Measurements from ENCODE around the gene HRC. TPM values are rescaled to one million over a fixed set of nuclear protein-coding genes. Genes with fewer than 3 reads are reported as not detected.

Gene HRC
- total and polyA plus RNA-seq, 2 of the 8 experiments (the other 6 are each of a cell fraction or from before 2014, with no cell fraction given), result 2.3 to 2.6 TPM

DNA sequence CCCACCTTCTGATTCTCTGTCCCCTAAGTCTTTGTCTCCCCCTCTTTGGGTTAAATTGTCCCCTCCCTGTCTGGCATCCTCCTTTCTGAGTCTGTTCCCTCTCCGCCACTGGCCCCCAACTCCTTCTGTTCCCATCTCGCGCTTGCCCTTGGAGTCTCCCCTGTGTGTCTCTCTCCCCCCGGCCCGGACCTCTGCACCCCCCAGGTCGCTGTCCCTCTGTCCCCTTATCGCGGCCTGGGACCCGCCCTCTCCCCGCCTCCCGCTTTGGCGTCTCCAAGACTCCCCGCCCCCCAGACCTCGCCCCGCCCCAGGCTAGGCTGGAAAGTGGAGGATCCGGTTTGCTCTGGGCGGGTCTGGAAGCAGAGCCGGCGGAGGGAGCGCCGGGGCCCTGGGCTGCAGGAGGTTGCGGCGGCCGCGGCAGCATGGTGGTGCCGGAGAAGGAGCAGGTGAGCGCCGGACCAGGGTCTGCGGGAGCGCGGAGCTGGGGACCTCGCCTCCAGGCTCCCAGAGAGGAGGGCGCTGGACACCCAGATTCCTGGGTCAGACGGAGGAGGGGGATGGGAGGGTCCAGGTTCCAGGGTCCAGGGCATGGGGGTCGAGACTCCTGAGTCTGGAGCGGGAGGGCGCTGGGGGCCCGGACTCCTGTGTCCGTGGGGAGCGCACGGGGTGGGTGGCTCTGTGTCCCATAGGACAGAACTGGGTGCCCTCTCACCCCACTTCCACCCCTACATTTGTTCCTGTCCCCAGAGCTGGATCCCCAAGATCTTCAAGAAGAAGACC, 2.4 kb upstream of the HRC start, which contains the start of gene TRPM4 (continued):
- peak in 1 of 2 experiments; percentile 2; a peak in 1 of 4 replicates for TF ChIP-seq RAD21 (IDR thresholded peaks at IDR 0.05 in 1 of 2, conservative IDR thresholded peaks at IDR 0.05 in 1 of 2; ENCODE audit: low read depth in 2 of 2, low read length in 2 of 2)
- no peak for TF ChIP-seq HDAC2 (IDR thresholded peaks at IDR 0.05; ENCODE audit: borderline replicate concordance in 1 of 2, low read depth in 2 of 2, low read length in 2 of 2)
- TF ChIP-seq TAF7 (optimal IDR thresholded peaks at IDR 0.05; ENCODE audit: borderline replicate concordance, low read depth, low read length), result peak; percentile 70
- peak; percentile 87 for TF ChIP-seq KDM4A (IDR thresholded peaks at IDR 0.05; ENCODE audit: low read depth, low read length, severe bottlenecking)
- TF ChIP-seq POLR2AphosphoS5 (IDR thresholded peaks at IDR 0.05; ENCODE audit: low read depth, low read length), result peak; percentile 66
- peak; percentile 52 for TF ChIP-seq ASH2L (IDR thresholded peaks at IDR 0.05; ENCODE audit: low read length)
- peak; percentile 72 for TF ChIP-seq MAX (IDR thresholded peaks at IDR 0.05)
- TF ChIP-seq SIRT6 (IDR thresholded peaks at IDR 0.05; ENCODE audit: low read length), result no peak
- peak; percentile 64 for TF ChIP-seq TBP (IDR thresholded peaks at IDR 0.05; ENCODE audit: low read depth, low read length)

All from H1 (cell line).